ENCODE measurements around the gene PKDCC.

The PKDCC gene

DNA sequence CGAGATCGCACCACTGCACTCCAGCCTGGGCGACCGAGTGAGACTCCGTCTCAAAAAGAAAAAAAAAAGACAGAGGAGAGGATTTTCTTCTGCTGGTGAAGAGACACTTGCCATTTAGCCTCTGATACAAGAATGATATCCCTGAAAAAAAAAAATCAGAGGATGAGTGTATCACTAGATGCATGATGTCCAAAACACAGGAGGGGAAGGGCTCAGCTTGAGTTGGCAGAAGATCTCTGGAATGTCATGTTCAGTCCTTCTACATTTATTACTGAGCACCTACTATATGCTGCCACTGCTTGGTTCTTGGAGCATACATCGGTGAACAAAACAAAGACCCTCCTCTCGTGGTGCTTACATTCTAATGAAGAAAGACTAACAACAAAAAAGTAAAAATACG is 10.9 kb upstream of the PKDCC start:
- no peak for DNase-seq (ENCODE audit: extremely low read depth, insufficient read length)
- H3K36me3 ChIP-seq (ENCODE audit: control insufficient read depth, insufficient read depth, low read length) = no peaks in the 10 kb centered on the region
- no peaks in the 10 kb centered on the region for H3K27me3 ChIP-seq (replicated peaks; ENCODE audit: control insufficient read depth, insufficient read depth, low read length)
- H3K4me3 ChIP-seq (replicated peaks; ENCODE audit: low read depth, low read length) = no peak overlapping the region
- TF ChIP-seq, protein P1, sequence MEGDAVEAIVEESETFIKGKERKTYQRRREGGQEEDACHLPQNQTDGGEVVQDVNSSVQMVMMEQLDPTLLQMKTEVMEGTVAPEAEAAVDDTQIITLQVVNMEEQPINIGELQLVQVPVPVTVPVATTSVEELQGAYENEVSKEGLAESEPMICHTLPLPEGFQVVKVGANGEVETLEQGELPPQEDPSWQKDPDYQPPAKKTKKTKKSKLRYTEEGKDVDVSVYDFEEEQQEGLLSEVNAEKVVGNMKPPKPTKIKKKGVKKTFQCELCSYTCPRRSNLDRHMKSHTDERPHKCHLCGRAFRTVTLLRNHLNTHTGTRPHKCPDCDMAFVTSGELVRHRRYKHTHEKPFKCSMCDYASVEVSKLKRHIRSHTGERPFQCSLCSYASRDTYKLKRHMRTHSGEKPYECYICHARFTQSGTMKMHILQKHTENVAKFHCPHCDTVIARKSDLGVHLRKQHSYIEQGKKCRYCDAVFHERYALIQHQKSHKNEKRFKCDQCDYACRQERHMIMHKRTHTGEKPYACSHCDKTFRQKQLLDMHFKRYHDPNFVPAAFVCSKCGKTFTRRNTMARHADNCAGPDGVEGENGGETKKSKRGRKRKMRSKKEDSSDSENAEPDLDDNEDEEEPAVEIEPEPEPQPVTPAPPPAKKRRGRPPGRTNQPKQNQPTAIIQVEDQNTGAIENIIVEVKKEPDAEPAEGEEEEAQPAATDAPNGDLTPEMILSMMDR (IDR thresholded peaks at IDR 0.05; ENCODE audit: insufficient read depth, low read length, poor library complexity, severe bottlenecking) = no peak

DNA sequence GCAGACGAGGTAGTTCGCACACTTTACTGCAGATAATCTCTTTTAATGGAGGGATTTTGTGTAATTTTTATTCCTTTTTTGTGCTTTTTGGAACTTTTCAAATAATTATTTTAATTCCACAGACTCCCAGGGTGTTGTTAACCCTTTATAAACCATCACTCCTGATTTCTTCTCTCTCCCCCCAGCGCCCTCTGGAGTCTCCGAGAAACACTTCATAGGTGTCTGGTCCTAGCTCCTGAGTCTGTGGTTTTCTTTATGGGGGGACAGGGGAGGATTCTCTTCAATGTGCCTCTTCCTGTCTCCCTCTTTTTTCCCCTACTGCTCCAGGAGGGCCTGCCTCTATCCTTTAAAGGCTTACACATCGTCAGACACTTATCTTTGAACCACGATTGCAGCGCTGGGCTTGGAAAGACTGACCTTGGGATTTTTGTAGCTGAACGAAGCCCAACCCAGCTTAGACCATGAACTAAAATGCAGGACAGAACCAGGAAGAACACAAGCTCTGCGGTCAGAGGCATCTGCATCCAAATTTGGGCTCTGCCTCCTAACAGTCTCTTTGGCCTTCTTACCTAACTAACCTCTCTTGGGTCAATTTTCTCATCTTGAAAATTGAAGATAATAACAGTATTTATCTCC is 7.1 kb upstream of the PKDCC start:
- Histone ChIP-seq H3K27me3 (replicated peaks; ENCODE audit: control insufficient read depth, insufficient read depth, low read length) (no peaks in the 10 kb centered on the region), H3K4me3 (replicated peaks; ENCODE audit: low read depth, low read length) (no peak overlapping the region), H3K36me3 (ENCODE audit: control insufficient read depth, insufficient read depth, low read length) (no peaks in the 10 kb centered on the region)
- TF ChIP-seq, protein P1 (IDR thresholded peaks at IDR 0.05; ENCODE audit: insufficient read depth, low read length, poor library complexity, severe bottlenecking) = no peak
- DNase-seq (ENCODE audit: extremely low read depth, insufficient read length) = no peak

DNA sequence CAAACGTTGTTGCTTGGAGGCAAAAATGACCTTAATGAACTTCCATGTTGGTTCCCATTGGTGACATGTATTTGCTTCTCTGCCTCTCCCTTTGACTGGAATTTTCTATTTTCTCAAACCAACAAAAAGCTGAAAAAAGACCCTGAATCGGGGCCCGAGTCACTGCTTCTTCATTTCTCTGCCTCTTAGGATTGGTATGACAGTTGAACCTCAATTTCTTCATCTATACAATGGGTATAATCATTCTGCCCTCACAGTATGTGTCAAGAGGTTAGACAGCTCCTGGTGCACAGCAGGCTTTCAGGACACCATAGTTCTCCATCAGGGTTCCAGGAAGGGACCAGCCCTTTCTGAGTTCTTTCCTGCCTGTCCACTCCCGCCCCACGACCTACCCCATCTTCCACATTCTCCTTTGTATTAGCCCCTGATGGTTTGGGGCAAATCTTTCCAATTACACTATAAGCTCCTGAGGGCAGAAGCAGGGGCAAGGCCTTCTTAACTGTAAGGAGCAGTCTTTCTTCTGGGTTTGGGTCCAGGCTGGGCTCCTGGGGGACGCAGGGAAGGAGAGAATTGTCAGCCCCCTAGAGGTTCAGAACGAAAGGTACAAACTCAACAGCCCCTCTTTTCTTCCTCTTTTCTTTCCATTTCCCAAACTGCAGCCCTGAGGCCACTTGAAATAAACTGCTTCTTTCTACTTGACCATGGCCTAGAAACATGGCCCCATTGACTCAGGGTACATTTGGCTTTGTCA is 6.3 kb upstream of the PKDCC start:
- H3K4me3 ChIP-seq (replicated peaks; ENCODE audit: low read depth, low read length) = no peak overlapping the region
- no peaks in the 10 kb centered on the region; the same call in 1 of the 2 replicates for H3K27me3 ChIP-seq (replicated peaks; ENCODE audit: control insufficient read depth, insufficient read depth, low read length)
- no peaks in the 10 kb centered on the region for H3K36me3 ChIP-seq (ENCODE audit: control insufficient read depth, insufficient read depth, low read length)
- TF ChIP-seq, protein P1 (IDR thresholded peaks at IDR 0.05; ENCODE audit: insufficient read depth, low read length, poor library complexity, severe bottlenecking) = peak; percentile 24
- no peak for DNase-seq (ENCODE audit: extremely low read depth, insufficient read length)

DNA sequence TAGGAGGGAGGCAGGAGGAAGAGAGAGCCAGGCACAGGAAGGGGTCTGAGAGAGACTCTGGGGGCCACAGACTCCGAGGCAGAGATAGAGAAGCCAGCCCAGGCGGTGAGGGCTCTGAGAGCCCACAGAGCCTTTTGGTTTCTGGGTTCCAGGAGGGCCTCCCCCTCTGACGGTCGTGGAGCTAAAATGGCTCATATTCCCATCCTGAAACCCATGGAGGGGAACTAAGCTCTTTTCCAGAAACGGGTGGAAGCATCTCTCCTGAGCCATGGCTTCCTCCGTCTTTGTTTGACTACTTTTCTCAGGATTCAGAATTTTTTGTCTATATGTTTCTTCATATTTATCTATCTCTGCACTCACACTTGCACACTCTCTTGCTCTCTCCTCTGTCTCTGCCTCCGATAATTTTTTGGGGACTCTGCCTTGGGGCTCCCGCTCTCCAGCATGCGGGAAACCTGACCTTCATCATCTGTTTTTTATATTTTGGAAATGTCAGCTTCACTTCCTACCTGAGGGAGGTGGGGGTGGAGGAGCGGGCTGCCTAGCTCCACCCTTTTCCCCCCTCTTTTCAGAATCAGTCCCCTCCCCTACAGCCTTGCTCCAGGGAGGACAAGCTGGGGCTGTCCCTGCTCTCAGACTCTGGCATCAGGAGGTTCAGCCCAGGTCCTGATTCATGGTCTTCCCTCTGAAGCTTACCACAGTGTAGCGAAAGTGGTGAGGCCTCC is 5.0 kb upstream of the PKDCC start:
- Histone ChIP-seq H3K27me3 (replicated peaks; ENCODE audit: control insufficient read depth, insufficient read depth, low read length) (no peaks in the 10 kb centered on the region; the same call in 1 of the 2 replicates), H3K4me3 (replicated peaks; ENCODE audit: low read depth, low read length) (no peak overlapping the region), H3K36me3 (ENCODE audit: control insufficient read depth, insufficient read depth, low read length) (no peaks in the 10 kb centered on the region)
- TF ChIP-seq, protein P1 (IDR thresholded peaks at IDR 0.05; ENCODE audit: insufficient read depth, low read length, poor library complexity, severe bottlenecking) = no peak
- no peak for DNase-seq (ENCODE audit: extremely low read depth, insufficient read length)

DNA sequence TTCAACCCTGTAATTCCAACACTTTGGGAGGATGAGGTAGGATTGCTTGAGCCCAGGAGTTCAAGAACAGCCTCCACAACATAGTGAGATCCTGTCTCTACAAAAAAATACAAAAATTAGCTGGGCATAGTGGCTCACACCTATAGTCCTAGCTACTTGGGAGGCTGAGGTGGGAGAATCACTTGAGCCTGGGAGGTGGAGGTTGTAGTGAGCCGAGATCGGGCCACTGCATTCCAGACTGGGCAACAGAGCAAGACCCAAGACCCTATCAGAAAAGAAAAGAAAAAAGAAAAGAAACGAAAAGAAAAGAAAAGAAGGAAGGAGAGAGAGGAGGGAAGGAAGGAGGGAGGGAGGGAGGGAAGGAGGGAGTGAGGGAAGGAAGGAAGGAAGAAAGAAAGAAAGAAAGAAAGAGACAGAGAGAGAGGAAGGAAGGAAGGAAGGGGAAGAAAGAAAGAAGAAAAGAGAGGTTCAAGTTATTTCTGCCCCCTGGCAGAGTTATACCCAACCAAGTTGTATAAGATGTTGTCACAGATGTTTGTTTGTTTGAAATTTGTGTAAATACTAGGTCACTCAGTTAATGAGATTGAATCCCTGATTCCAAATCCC is 3.9 kb upstream of the PKDCC start:
- Histone ChIP-seq H3K4me3 (replicated peaks; ENCODE audit: low read depth, low read length) (no peak overlapping the region), H3K36me3 (ENCODE audit: control insufficient read depth, insufficient read depth, low read length) (no peaks in the 10 kb centered on the region), H3K27me3 (replicated peaks; ENCODE audit: control insufficient read depth, insufficient read depth, low read length) (no peaks in the 10 kb centered on the region; the same call in 1 of the 2 replicates)
- TF ChIP-seq, protein P1 (IDR thresholded peaks at IDR 0.05; ENCODE audit: insufficient read depth, low read length, poor library complexity, severe bottlenecking) = no peak
- no peak for DNase-seq (ENCODE audit: extremely low read depth, insufficient read length)
